ENCODE results near the gene FNDC3B.

DNA sequence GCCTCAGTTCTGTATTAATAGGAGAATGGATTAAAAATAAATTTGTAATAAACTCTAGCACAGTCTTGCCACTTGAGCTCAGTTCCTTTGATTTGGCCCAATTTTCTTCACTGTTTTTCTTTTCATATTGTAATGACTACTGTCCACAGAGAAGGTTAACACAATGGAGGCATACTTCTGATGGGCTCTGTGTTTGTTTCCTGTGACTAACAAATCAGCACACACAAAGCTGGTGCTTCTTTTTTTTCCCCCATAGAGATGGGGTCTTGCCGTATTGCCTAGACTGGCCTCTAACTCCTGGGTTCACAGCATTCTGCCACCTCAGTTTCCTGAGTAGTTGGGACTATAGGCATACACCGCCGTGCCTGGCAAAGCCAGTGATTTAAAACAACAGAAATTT is 226.7 kb downstream of the FNDC3B start:
- no peak for TF ChIP-seq GATA2 (IDR thresholded peaks at IDR 0.05; ENCODE audit: low read depth, low read length)
- TF ChIP-seq GATA3 (IDR thresholded peaks at IDR 0.05; ENCODE audit: low read depth, low read length), result no peak
